Measurements from ENCODE around the gene SMOC1. TPM values are rescaled to one million over a fixed set of nuclear protein-coding genes. Genes with fewer than 3 reads are reported as not detected.

The SMOC1 gene
- total and polyA plus RNA-seq, 7 donors, result 3.2 to 10.6 (median 6.2) TPM

GRCh38 chr14:69880044-69880487 is 850 bp downstream of the SMOC1 start:
- peak overlapping the region; percentile 89 for H3K27ac ChIP-seq
- no peaks in the 10 kb centered on the region for H3K27me3 ChIP-seq (ENCODE audit: insufficient read depth in 3 of 3, low read length in 2 of 3)
- ATAC-seq (peak; percentile 26 to 76 (median 65)), DNase-seq (no peak)
- no peaks in the 10 kb centered on the region for H3K36me3 ChIP-seq (ENCODE audit: insufficient read depth in 1 of 2, low read depth in 1 of 2)
- peak overlapping the region; percentile 75 for H3K4me3 ChIP-seq
- no peaks in the 10 kb centered on the region for H3K9me3 ChIP-seq
- intact Hi-C loops (cut with DNase I), result no loop called here
- H3K4me1 ChIP-seq, result peaks cover 23% of the 10 kb centered on the region
- WGBS, 3 donors, result 4 to 7% (median 4%) methylated on average over 21 of the region's 21 CpGs
- TF ChIP-seq, protein P1, sequence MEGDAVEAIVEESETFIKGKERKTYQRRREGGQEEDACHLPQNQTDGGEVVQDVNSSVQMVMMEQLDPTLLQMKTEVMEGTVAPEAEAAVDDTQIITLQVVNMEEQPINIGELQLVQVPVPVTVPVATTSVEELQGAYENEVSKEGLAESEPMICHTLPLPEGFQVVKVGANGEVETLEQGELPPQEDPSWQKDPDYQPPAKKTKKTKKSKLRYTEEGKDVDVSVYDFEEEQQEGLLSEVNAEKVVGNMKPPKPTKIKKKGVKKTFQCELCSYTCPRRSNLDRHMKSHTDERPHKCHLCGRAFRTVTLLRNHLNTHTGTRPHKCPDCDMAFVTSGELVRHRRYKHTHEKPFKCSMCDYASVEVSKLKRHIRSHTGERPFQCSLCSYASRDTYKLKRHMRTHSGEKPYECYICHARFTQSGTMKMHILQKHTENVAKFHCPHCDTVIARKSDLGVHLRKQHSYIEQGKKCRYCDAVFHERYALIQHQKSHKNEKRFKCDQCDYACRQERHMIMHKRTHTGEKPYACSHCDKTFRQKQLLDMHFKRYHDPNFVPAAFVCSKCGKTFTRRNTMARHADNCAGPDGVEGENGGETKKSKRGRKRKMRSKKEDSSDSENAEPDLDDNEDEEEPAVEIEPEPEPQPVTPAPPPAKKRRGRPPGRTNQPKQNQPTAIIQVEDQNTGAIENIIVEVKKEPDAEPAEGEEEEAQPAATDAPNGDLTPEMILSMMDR (IDR thresholded peaks at IDR 0.05), result no peak

GRCh38 chr14:69880893-69881292 is 1.7 kb downstream of the SMOC1 start:
- H3K4me3 ChIP-seq, result peak overlapping the region; percentile 75
- WGBS, 3 donors, result 59 to 69% (median 61%) methylated on average over 5 of the region's 5 CpGs
- intact Hi-C loops (cut with DNase I), result no loop called here
- H3K36me3 ChIP-seq (ENCODE audit: insufficient read depth in 1 of 2, low read depth in 1 of 2), result no peaks in the 10 kb centered on the region
- TF ChIP-seq, protein P1 (IDR thresholded peaks at IDR 0.05), result no peak
- H3K4me1 ChIP-seq, result peaks cover 23% of the 10 kb centered on the region
- ATAC-seq, result no peak
- H3K27me3 ChIP-seq (ENCODE audit: insufficient read depth in 3 of 3, low read length in 2 of 3), result no peaks in the 10 kb centered on the region
- DNase-seq, result no peak
- no peaks in the 10 kb centered on the region for H3K9me3 ChIP-seq
- H3K27ac ChIP-seq, result peak overlapping the region; percentile 89

- intact Hi-C loops (cut with DNase I), result no loop called here
- no peaks in the 10 kb centered on the region for H3K27me3 ChIP-seq (ENCODE audit: insufficient read depth in 3 of 3, low read length in 2 of 3)
Measured at GRCh38 chr14:69882116-69882864, 3.1 kb downstream of the SMOC1 start.

DNA sequence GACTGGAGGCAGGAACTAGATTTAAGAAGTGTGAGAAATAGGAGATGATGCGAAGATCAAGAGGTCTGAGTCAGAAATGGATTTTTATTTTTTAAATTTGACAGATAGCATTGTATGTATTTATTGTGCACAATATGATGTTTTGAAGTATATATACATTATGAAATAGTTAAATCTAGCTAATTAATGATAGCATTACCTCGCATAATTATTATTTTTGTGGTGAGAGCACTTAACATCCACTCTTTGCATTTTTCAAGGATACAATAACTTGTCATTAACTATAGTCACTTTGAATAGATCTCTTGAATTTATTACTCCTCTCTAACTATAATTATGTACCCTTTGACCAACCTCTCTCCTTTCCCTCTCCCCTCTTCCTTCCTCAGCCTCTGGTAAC is 3.7 kb downstream of the SMOC1 start:
- no peaks in the 10 kb centered on the region for H3K36me3 ChIP-seq (ENCODE audit: insufficient read depth in 1 of 2, low read depth in 1 of 2)
- no peak overlapping the region for H3K4me3 ChIP-seq
- intact Hi-C loops (cut with DNase I), result no loop called here
- ATAC-seq, result no peak
- no peaks in the 10 kb centered on the region for H3K9me3 ChIP-seq
- 71 to 96% (median 90%) methylated on average over 2 of the region's 2 CpGs for WGBS, 3 donors
- no peak for DNase-seq
- H3K27ac ChIP-seq, result no peak overlapping the region
- peaks cover 41% of the 10 kb centered on the region for H3K4me1 ChIP-seq
- TF ChIP-seq, protein P1 (IDR thresholded peaks at IDR 0.05), result no peak
- no peaks in the 10 kb centered on the region for H3K27me3 ChIP-seq (ENCODE audit: insufficient read depth in 3 of 3, low read length in 2 of 3)

More at GRCh38 chr14:69882116-69882864, 3.1 kb downstream of the SMOC1 start:
- H3K9me3 ChIP-seq, result no peaks in the 10 kb centered on the region
- TF ChIP-seq, protein P1 (IDR thresholded peaks at IDR 0.05), result no peak
- H3K27ac ChIP-seq, result no peak overlapping the region
- 22 to 29% (median 22%) methylated on average over 11 of the region's 11 CpGs for WGBS, 3 donors
- DNase-seq (no peak), ATAC-seq (no peak)
- peaks cover 35% of the 10 kb centered on the region for H3K4me1 ChIP-seq
- H3K36me3 ChIP-seq (ENCODE audit: insufficient read depth in 1 of 2, low read depth in 1 of 2), result no peaks in the 10 kb centered on the region
- no peak overlapping the region for H3K4me3 ChIP-seq

Measured in psoas muscle (tissue), 8 donors.